ENCODE measurements around the gene KDM7A. TPM values are rescaled to one million over a fixed set of nuclear protein-coding genes. Genes with fewer than 3 reads are reported as not detected.

KDM7A gene
- total RNA-seq, 4 donors from 2014 or later, result 59.0 to 108 (median 66.9) TPM

- intact Hi-C loops (cut with DNase I; ENCODE audit: low total_unique reads), result no loop called here
- Histone ChIP-seq H3K36me3 (no peaks in the 10 kb centered on the region), H3K27ac (peak overlapping the region in 1 of 4 donors; percentile 1), H3K4me3 (no peak overlapping the region), H3K27me3 (no peaks in the 10 kb centered on the region), H3K9me3 (no peaks in the 10 kb centered on the region), H3K4me1 (peaks cover 60 to 76% of the 10 kb centered on the region in 2 donors)
- no peak for TF ChIP-seq CTCF (IDR thresholded peaks at IDR 0.05 in 4 of 5, conservative IDR thresholded peaks at IDR 0.05 in 1 of 5)
- TF ChIP-seq POLR2A (IDR thresholded peaks at IDR 0.05), result no peak
- in situ Hi-C loops (cut with MboI; ENCODE audit: low sequenced_read_pairs in 4 of 4), result loop anchor here in 1 of 4 donors (25.0 kb wide), 1 partner anchor 397 kb away; no protein-coding TSS in a partner anchor
- no peak for DNase-seq
- ATAC-seq, result no peak
Measured at GRCh38 chr7:140159497-140159896, 17.3 kb downstream of the KDM7A start.

DNA sequence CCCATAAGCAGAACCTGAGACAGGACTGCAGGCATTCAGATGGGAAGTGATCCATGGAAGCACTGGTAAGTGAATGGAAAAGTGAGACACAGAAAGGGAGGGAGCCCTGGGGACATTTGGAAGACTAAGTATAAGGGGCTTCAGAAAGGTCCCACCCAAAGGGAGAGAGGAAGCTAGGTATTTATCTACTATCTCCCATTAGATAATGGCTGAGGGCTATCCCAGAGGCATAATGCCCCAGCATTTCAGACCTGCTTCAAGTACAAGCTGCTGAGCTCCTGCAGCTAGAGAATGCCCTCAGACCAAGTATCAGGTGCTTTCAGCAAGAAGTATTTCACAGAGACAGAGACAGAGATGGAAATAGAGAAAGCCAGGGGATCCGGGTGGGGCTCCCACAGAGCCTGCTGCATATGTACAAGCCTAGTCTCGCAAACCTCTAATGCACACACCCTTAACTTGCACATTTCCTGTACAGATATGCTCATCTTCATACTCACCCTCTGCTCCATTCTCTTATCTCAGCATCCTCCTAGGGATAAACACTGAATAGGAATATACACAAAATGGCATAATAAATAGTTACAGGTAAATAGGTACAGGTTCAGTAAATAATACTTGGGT is 20.2 kb downstream of the KDM7A start:
- intact Hi-C loops (cut with DNase I; ENCODE audit: low total_unique reads) (no loop called here), in situ Hi-C loops (cut with MboI; ENCODE audit: low sequenced_read_pairs in 4 of 4) (loop anchor here in 1 of 4 donors (25.0 kb wide), 1 partner anchor 394 kb away; no protein-coding TSS in a partner anchor)
- Histone ChIP-seq H3K27ac (peak overlapping the region; percentile 70 to 90 (median 79)), H3K27me3 (no peaks in the 10 kb centered on the region), H3K4me1 (peaks cover 74 to 83% of the 10 kb centered on the region in 2 donors), H3K4me3 (no peak overlapping the region), H3K36me3 (no peaks in the 10 kb centered on the region), H3K9me3 (no peaks in the 10 kb centered on the region)
- DNase-seq (no peak), ATAC-seq (peak in 1 of 2 donors; percentile 22)
- no peak for TF ChIP-seq POLR2A (IDR thresholded peaks at IDR 0.05)
- no peak for TF ChIP-seq CTCF (IDR thresholded peaks at IDR 0.05 in 4 of 5, conservative IDR thresholded peaks at IDR 0.05 in 1 of 5)

DNA sequence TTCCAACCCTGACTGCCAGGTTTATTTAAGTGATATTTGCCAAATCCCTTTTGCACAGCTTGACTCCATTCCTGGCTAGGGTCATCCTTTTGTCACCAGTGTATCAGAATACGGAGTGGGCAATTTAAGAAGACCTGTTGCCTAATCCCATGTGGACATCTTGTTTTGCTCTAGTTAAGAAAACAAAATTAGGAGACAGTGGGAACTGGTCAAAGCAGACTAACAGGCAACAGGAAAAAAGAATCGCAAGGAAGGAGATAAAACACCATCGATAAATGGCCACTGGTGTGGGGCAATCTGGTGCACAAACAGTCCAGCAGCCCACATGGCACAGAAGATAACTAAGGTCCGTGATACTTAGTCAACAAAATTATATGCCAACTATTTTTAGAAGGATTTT is 21.4 kb downstream of the KDM7A start:
- Histone ChIP-seq H3K9me3 (no peaks in the 10 kb centered on the region), H3K27ac (peak overlapping the region; percentile 70 to 90 (median 79)), H3K27me3 (no peaks in the 10 kb centered on the region), H3K4me1 (peaks cover 80 to 84% of the 10 kb centered on the region in 2 donors), H3K36me3 (no peaks in the 10 kb centered on the region), H3K4me3 (peak overlapping the region in 3 of 4 donors; percentile 2 to 21 (median 13))
- in situ Hi-C loops (cut with MboI; ENCODE audit: low sequenced_read_pairs in 4 of 4), result loop anchor here in 1 of 4 donors (25.0 kb wide), 1 partner anchor 393 kb away; no protein-coding TSS in a partner anchor
- ATAC-seq (peak; percentile 89 to 91), DNase-seq (peak; percentile 33 to 45)
- no peak for TF ChIP-seq CTCF (IDR thresholded peaks at IDR 0.05 in 4 of 5, conservative IDR thresholded peaks at IDR 0.05 in 1 of 5)
- TF ChIP-seq POLR2A (IDR thresholded peaks at IDR 0.05), result no peak
- intact Hi-C loops (cut with DNase I; ENCODE audit: low total_unique reads), result loop anchor here (1.0 kb wide), 1 partner anchor 20 kb away; no protein-coding TSS in a partner anchor

GRCh38 chr7:140153666-140154161 is 23.1 kb downstream of the KDM7A start:
- peak in 1 of 2 donors; percentile 52 for TF ChIP-seq POLR2A (IDR thresholded peaks at IDR 0.05)
- TF ChIP-seq CTCF (IDR thresholded peaks at IDR 0.05 in 4 of 5, conservative IDR thresholded peaks at IDR 0.05 in 1 of 5), result no peak
- peak in 1 of 2 donors; percentile 32 for DNase-seq
- no peaks in the 10 kb centered on the region for H3K36me3 ChIP-seq
- intact Hi-C loops (cut with DNase I; ENCODE audit: low total_unique reads), result loop anchor here (5.0 kb wide), 1 partner anchor 91 kb away; the partner anchor contains the start of gene PARP12
- peaks cover 79 to 83% of the 10 kb centered on the region in 2 donors for H3K4me1 ChIP-seq
- no peaks in the 10 kb centered on the region for H3K27me3 ChIP-seq
- H3K9me3 ChIP-seq, result no peaks in the 10 kb centered on the region
- in situ Hi-C loops (cut with MboI; ENCODE audit: low sequenced_read_pairs in 4 of 4), result loop anchor here in 1 of 4 donors (25.0 kb wide), 1 partner anchor 391 kb away; no protein-coding TSS in a partner anchor
- no peak overlapping the region for H3K4me3 ChIP-seq
- peak in 1 of 2 donors; percentile 67 for ATAC-seq
- peak overlapping the region; percentile 70 to 90 (median 79) for H3K27ac ChIP-seq

Data from gastrocnemius medialis (tissue), 4 donors.